Smooth muscle cell of the brain vasculature (primary cell): ENCODE data around the gene GNPTAB.

Experiments
- DNase-seq: peaks from one replicate; pipeline ENCODE4 v3.0.0-alpha.2; 2012; ENCODE audit warnings: low read depth, low spot score

GNPTAB gene

DNA sequence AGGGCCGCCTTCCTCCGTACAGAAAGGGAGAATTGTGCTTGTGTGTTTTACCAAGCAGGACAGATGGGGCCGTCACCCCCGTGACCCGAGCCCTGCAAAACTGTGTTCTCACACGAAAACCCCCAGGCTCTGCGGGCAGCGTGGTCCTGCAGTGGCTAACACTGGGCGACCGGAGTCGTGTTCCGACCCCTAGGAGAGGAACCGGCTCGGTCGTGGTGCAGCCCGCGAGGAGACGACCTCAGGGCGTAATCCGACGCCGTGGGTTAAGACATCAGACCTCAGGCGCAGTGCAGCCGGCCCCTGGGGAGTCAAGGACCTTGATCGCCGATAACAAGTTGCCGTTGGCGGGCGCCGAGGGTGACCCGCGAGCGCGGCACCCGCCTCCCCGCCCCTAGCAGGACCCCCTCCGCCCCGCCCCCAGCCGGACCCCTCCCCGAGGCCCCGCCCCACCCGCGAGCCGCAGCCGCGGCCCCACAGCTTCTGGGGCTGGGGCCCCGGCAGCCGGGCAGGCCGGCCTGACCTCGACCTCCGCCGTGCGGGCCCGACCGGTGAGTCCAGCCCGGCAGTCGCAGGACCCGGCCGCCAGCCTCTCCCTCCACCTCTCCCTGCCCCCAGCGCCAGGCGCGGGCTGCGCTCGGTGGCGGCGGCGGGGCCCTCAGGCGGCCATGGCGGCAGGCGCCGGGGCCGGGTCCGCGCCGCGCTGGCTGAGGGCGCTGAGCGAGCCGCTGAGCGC, 133.4 kb downstream of the GNPTAB start, which contains the start of gene CHPT1:
Gene CHPT1 (plus strand): TSS at position 444 of the 733 bp plus-strand sequence. CDS start 222 bp downstream, at position 666.
- DNase-seq = no peak

DNA sequence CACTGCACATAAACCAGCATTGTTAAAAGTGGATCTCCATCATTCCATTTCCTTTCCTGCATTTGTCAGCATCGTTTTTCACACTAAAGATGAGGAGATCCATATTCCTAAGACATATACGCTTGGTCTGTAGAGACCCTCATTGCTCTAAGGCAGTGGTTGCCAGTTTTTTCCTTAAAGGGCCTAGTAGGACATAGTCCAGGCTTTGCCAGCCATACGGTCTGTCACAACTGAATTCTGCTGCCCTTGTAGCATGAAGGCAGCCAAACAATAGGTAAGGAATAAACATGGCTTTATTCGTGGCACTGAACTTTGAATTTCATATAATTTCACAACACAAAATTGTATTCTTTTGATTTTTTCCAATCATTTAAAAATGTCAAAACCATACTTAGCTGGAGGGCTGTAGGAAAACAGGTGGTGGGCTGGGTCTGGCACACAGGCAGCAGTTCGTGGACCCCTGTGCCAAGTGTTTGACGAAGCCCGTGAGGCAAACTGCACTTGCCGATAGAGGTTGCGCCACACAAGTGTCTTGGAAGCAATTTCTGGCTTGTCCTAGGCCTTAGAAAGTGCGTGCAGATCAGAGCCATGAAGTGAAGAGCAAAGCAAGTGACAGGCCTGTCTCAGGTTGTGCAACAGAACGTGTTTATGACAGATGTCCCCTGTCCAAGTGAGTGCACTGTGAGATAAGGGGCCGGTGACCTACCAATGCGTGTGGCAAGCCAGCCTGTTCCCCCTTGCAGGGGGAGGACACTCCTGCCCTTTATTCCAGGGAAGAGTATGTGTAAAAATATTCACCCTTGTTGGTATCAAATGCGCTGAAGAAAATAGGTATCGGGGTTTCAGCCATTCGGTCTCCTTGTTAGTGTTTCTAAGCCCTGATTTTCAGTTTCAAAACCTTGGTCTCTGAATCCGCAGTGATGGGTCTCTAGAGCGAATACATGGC, 134.2 kb downstream of the GNPTAB start:
- DNase-seq = no peak

DNA sequence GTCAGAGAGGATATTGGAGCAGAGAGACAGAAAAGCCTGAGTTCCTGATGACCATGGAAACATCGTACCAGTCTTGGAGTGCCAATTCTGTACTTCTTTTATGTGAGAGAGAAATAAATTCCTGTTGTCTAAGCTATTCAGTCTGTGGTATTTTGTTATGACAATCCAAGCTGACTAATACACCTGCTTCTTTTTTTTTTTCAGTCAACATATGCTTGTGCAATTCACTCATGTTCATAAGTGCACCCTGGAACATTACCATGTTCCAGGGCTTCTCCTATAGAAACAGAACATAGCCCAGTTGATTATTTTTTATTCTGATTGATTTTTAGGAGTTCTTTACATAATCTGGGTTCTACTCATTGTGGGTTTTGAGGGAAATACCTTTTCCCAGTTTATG, 135.1 kb downstream of the GNPTAB start:
- DNase-seq = no peak
